Measurements from ENCODE around the gene JAZF1.
A peak's percentile ranks its signal among the peaks of the same experiment; 100 is the strongest.

The JAZF1 gene

DNA sequence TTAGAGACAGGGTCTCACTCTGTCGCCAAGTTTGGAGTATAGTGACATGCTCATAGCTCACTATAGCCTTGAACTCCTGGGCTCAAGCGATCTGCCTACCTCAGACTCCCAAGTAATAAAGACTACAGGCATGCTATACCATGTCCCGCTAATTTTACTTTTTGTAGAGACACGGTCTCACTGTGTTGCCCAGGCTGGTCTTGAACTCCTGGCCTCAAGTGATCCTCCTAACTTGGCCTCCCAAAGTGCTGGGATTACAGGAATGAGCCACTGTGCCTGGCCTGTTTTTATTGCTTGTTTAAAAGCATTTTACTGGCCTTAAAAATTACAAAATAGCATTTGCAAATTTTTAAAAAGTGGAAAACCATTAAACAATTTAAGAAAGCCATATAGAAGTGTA is 135.0 kb downstream of the JAZF1 start:
- ATAC-seq (ENCODE audit: low read depth), result no peak
- DNase-seq (ENCODE audit: low spot score in 2 of 2), result no peak
- Mint-ChIP-seq H3K36me3 (peaks cover 17% of the 10 kb centered on the region), H3K4me1 (peaks cover 16% of the 10 kb centered on the region), H3K27ac (no peak overlapping the region), H3K4me3 (no peak overlapping the region), H3K9me3 (peaks cover 1% of the 10 kb centered on the region), H3K27me3 (no peaks in the 10 kb centered on the region)

DNA sequence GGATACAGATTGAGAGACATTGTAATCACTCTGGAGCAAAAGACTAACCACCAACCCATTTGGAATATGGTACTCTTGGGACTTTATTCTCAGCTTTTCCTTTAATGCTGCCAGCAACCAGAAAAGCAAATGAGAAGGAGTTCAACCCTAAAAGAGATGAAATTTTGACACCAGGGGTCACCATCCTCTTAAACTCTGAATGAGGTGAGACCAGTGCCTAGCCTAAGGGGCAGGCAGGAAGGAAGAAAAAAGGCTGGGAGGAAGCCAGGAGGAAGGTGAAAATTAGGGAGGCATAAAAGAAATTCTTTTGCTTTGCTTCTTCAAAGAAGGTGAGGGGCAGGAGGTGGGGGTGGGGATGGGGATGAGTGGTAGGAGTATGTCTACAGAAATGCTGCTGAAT is 135.8 kb downstream of the JAZF1 start:
- Mint-ChIP-seq H3K36me3 (peaks cover 20% of the 10 kb centered on the region), H3K27ac (no peak overlapping the region), H3K9me3 (peaks cover 1% of the 10 kb centered on the region), H3K27me3 (no peaks in the 10 kb centered on the region), H3K4me3 (no peak overlapping the region), H3K4me1 (peaks cover 22% of the 10 kb centered on the region)
- ATAC-seq (ENCODE audit: low read depth) (no peak), DNase-seq (ENCODE audit: low spot score in 2 of 2) (no peak)

DNA sequence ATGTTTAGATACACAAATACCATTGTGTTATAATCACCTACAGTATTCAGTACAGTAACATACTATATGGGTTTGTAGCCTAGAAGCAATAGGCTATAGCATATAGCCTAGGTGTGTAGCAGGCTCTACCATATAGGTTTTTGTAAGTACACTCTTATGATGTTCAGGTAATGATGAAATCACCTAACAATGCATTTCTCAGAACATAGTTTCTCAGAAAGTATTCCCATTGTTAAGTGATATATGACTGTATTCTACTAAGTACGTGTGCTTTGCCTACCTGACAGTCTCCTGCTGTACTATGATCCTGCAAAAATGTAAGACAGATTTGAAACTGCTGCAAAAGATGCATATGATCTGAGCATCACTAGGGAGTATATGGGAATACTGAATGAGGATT is 137.9 kb downstream of the JAZF1 start:
- H3K27ac Mint-ChIP-seq, result no peak overlapping the region
- H3K9me3 Mint-ChIP-seq, result no peaks in the 10 kb centered on the region
- peaks cover 28% of the 10 kb centered on the region for H3K4me1 Mint-ChIP-seq
- no peak for DNase-seq (ENCODE audit: low spot score in 2 of 2)
- ATAC-seq (ENCODE audit: low read depth), result no peak
- peaks cover 17% of the 10 kb centered on the region for H3K36me3 Mint-ChIP-seq
- H3K4me3 Mint-ChIP-seq, result no peak overlapping the region
- H3K27me3 Mint-ChIP-seq, result no peaks in the 10 kb centered on the region

DNA sequence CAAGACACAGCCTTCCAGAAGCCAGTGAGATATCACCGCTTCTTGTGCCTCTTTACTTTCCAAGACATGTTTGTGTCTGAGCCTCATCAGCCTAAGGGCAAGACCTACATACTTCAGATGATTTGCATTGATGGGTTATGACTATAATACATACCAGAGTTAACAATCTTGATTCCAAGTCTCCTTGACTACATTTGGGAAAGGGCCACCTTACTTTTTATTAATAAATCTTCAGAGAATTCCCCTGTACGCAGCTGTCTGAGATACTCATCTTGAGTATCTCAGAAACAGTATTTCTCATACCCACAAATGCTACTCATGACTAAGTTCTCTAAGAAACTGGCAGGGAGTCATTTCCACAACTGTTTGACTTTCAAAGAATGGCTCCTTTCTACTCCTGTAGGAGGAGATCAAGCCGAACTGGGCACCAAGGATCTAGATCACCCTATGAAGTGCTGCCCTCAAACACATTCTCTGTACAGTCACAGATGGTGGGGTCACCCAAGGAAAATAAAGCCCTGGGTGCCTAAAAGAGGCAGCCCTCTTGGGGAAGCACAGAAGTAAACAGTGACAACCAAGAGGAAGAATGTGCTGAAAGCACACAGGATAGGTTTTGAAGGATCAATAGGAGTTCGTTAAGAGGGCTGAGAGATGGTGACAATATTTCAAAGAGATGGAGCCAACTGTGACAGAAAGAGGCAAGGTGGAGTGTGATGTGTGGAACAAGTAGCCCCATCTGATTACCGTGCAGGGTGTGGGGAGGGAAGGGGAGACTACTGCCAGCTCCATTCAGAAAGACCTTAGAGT is 138.9 kb downstream of the JAZF1 start:
- Mint-ChIP-seq H3K4me1 (peaks cover 31% of the 10 kb centered on the region), H3K27me3 (no peaks in the 10 kb centered on the region), H3K27ac (no peak overlapping the region), H3K4me3 (no peak overlapping the region), H3K9me3 (no peaks in the 10 kb centered on the region), H3K36me3 (peaks cover 17% of the 10 kb centered on the region)
- ATAC-seq (ENCODE audit: low read depth), result no peak
- DNase-seq (ENCODE audit: low spot score in 2 of 2), result no peak

GRCh38 chr7:28038175-28038797 is 142.3 kb downstream of the JAZF1 start:
- Mint-ChIP-seq H3K4me3 (no peak overlapping the region), H3K27ac (no peak overlapping the region), H3K36me3 (peaks cover 12% of the 10 kb centered on the region), H3K4me1 (peaks cover 27% of the 10 kb centered on the region), H3K9me3 (no peaks in the 10 kb centered on the region), H3K27me3 (no peaks in the 10 kb centered on the region)
- DNase-seq (ENCODE audit: low spot score in 2 of 2) (no peak), ATAC-seq (ENCODE audit: low read depth) (no peak)

DNA sequence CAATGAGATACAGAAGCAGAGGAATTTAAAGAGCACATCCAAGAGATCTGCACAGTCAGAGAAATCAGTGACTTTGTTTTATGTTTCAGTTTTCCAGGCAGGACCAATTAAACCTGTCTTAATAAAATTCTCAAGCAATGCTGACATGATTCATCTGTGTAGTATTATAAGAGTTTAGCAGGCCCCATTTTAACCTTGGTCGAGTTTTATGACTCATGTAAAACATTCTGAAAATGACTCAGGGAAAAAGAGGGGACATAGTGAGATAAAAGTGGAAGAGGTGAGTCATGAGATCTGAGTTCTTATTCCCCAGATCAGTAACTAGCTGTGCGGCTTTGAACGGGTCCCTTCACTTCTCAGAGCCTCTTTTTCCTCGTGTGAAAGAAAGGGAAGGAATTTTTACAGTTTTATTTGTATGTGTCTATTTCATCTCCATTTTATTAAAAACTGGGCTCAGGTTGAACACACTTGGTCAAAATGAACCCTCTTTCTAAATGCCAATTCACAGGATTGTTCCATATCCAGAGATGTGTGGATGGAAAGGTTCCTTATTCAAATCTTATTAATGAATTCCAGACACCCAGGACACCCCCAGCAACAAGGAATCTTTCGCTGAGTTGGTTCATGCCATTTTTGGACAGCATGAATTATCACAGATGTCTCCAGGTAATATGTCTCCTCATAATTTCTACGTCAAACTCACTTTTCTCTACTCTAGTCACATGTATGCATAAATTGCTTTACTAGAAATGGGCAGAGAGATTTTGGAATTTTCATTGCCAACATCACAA is 143.2 kb downstream of the JAZF1 start:
- H3K9me3 Mint-ChIP-seq, result no peaks in the 10 kb centered on the region
- DNase-seq (ENCODE audit: low spot score in 2 of 2), result no peak
- no peak for ATAC-seq (ENCODE audit: low read depth)
- peaks cover 8% of the 10 kb centered on the region for H3K36me3 Mint-ChIP-seq
- peaks cover 29% of the 10 kb centered on the region for H3K4me1 Mint-ChIP-seq
- no peak overlapping the region for H3K27ac Mint-ChIP-seq
- no peak overlapping the region for H3K4me3 Mint-ChIP-seq
- H3K27me3 Mint-ChIP-seq, result no peaks in the 10 kb centered on the region

DNA sequence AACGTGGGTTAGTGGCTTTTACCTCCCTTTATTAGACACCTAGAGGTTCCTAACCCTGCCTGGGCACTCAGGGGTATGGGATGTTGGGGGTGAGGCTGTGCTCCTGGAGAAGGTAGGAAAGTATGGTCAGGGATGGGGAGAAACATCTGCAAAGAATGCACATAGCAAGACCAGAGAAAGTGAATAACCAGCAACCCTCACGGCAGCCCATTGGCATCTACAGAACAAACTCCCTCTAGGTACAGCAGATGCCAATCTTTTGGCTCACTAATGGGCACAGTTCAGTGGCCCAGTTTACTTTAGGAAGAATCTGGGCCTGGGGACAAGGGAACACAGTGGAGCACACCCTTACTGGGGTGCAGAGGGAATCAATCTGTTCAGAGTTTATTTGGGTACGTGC is 143.9 kb downstream of the JAZF1 start:
- Mint-ChIP-seq H3K4me3 (no peak overlapping the region), H3K36me3 (peaks cover 5% of the 10 kb centered on the region), H3K4me1 (peaks cover 24% of the 10 kb centered on the region), H3K27me3 (no peaks in the 10 kb centered on the region), H3K27ac (no peak overlapping the region), H3K9me3 (no peaks in the 10 kb centered on the region)
- DNase-seq (ENCODE audit: low spot score in 2 of 2) (no peak), ATAC-seq (ENCODE audit: low read depth) (no peak)

DNA sequence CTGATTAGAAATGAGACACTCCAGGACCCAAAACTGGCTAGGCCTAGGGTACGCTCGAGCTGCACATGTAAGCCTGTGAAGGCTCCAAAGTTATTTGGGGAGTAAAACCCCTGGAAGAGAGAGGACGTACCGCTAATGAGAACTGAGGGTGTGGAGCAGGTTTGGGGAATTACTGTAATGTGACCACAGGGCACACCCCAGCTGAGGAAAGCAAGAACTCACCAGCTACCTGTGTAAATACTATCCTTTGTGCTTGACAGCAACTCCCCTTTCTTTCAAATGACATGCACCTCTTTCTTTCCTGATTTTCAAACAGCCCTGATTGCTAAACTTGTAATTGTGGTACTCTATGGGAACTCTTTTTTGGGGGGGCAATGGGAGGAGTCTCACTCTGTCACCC is 147.2 kb downstream of the JAZF1 start:
- peaks cover 12% of the 10 kb centered on the region for H3K36me3 Mint-ChIP-seq
- peak overlapping the region; percentile 22 for H3K27ac Mint-ChIP-seq
- no peak overlapping the region for H3K4me3 Mint-ChIP-seq
- DNase-seq (ENCODE audit: low spot score in 2 of 2), result no peak
- no peaks in the 10 kb centered on the region for H3K27me3 Mint-ChIP-seq
- peaks cover 28% of the 10 kb centered on the region for H3K4me1 Mint-ChIP-seq
- ATAC-seq (ENCODE audit: low read depth), result no peak
- H3K9me3 Mint-ChIP-seq, result no peaks in the 10 kb centered on the region

- Mint-ChIP-seq H3K4me3 (no peak overlapping the region), H3K27ac (peak overlapping the region; percentile 22), H3K36me3 (peaks cover 13% of the 10 kb centered on the region), H3K9me3 (no peaks in the 10 kb centered on the region), H3K27me3 (no peaks in the 10 kb centered on the region), H3K4me1 (peaks cover 28% of the 10 kb centered on the region)
- DNase-seq (ENCODE audit: low spot score in 2 of 2) (no peak), ATAC-seq (ENCODE audit: low read depth) (no peak)
Measured at GRCh38 chr7:28032738-28033380, 147.7 kb downstream of the JAZF1 start.

DNA sequence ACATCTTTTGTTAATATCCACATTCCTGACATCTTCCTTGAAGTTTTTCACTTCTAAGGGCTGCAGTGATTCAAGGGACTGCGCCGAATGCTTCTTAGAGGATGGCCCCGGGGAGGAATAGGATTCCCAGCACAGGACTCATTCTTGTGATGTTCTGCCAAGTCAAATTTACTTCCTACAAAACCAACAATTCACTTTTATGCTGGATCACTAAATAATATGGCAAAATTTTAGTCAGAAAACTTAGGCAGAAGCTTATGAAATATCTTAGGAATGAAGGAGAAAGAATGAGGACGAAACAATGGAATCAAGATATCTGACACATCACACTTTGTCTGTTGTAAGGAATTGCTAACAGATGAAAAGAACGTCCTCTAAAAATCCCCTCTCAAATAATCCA is 151.5 kb downstream of the JAZF1 start:
- no peak overlapping the region for H3K27ac Mint-ChIP-seq
- H3K36me3 Mint-ChIP-seq, result peaks cover 14% of the 10 kb centered on the region
- no peak overlapping the region for H3K4me3 Mint-ChIP-seq
- H3K4me1 Mint-ChIP-seq, result peaks cover 33% of the 10 kb centered on the region
- no peak for ATAC-seq (ENCODE audit: low read depth)
- H3K27me3 Mint-ChIP-seq, result no peaks in the 10 kb centered on the region
- H3K9me3 Mint-ChIP-seq, result no peaks in the 10 kb centered on the region
- DNase-seq (ENCODE audit: low spot score in 2 of 2), result no peak

DNA sequence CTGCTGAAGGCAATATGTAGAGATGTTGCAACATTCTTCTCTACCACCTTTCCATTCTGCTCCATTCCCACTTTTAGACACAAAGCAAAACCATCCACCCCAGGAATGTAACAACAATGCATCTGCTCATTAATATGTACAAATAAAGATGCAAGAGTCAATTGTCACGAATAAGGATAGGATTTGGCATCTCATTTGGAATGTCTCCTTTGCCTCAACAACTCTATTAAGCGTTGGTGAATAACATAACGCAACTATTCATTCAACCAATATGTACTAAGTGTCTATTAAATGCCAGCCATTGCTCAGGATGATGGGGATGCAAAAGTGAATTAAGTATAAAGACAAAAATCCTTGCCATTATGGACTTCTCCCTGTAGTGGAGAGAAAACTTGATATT is 152.1 kb downstream of the JAZF1 start:
- ATAC-seq (ENCODE audit: low read depth) (no peak), DNase-seq (ENCODE audit: low spot score in 2 of 2) (no peak)
- Mint-ChIP-seq H3K9me3 (no peaks in the 10 kb centered on the region), H3K27ac (no peak overlapping the region), H3K36me3 (peaks cover 15% of the 10 kb centered on the region), H3K27me3 (no peaks in the 10 kb centered on the region), H3K4me3 (no peak overlapping the region), H3K4me1 (peaks cover 34% of the 10 kb centered on the region)

DNA sequence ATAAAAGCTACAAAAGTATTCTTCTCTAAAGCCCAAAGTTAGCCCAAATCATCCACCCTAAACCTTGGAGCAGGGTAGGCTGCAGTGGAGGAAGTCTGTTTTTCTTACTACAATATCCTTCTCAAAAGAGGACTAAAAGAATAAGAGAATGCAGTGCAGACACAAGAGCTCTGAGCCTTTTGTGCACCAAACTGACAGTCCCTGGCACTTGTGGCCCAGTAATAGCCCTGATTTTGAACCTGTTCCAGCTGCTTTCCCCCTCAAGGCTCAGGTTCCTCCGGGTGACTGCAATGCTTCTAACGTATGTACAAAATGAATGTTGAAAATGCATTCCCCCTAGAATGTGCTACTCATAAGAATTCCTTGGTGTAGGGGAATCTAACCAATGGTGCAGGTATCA is 154.4 kb downstream of the JAZF1 start:
- DNase-seq (ENCODE audit: low spot score in 2 of 2) (no peak), ATAC-seq (ENCODE audit: low read depth) (no peak)
- H3K9me3 Mint-ChIP-seq, result no peaks in the 10 kb centered on the region
- H3K36me3 Mint-ChIP-seq, result peaks cover 10% of the 10 kb centered on the region
- peaks cover 32% of the 10 kb centered on the region for H3K4me1 Mint-ChIP-seq
- no peak overlapping the region for H3K4me3 Mint-ChIP-seq
- no peaks in the 10 kb centered on the region for H3K27me3 Mint-ChIP-seq
- no peak overlapping the region for H3K27ac Mint-ChIP-seq

DNA sequence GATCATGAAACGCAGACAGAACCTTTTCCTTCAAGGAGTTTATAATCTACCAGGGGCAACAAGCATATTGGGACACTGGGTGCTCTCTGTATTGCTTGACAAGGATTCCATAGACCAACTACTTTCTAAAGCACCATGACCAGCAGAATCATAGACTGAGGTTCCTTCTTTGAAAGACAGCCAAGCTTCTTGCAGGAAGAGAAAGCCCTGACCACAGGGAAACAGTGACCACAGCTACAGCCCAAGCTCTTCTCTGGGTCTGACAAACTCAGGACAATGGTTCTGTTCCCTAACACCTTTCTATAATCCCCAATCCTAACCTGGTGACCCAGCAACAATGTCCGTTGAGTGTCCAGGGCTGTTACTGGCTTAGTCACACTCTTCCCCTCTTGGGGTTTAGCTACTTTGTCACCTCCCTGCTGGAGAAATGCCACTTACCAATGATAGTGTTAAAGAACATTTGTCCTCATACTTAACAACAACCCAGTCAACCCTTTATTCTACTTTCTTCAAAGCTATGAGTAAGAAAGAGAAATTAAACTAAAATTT is 155.7 kb downstream of the JAZF1 start:
- ATAC-seq (ENCODE audit: low read depth) (no peak), DNase-seq (ENCODE audit: low spot score in 2 of 2) (no peak)
- Mint-ChIP-seq H3K4me1 (peaks cover 26% of the 10 kb centered on the region), H3K27me3 (no peaks in the 10 kb centered on the region), H3K36me3 (peaks cover 5% of the 10 kb centered on the region), H3K27ac (no peak overlapping the region), H3K9me3 (no peaks in the 10 kb centered on the region), H3K4me3 (no peak overlapping the region)

Data from memory B cell (primary cell).